ENCODE data around the gene INSYN1. TPM values are rescaled to one million over a fixed set of nuclear protein-coding genes. Genes with fewer than 3 reads are reported as not detected.

INSYN1 gene
- total and polyA plus RNA-seq, 10 of the 15 experiments (the other 5 are each of a cell fraction or from before 2014, with no cell fraction given): not detected

DNA sequence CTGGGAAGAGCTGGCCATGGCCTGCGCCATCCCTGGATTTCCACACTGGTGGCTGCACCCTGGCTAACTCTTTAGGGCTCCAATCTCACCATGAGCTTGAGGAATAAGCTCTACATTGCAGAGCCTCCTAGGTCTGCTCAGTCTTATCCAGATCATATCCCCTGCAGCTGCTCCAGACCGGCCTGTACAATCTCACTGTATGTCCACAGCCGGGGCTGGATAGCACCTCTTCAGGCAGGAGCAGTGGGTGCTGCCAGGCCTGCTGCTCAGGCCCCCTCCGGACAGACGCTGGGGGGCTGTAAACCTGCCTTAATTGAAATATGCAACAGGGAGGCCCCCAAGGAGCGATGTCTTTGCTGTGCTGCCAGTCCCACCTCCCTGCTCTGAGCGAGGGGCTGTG lies 15.6 kb downstream of the INSYN1 start:
- FAIRE-seq (no peak), DNase-seq (ENCODE audit: low read depth, low spot score) (no peak), ATAC-seq (no peak)
- H4K20me1 ChIP-seq (ENCODE audit: control insufficient read depth, insufficient read depth): no peaks in the 10 kb centered on the region
- H3K4me2 ChIP-seq (ENCODE audit: control insufficient read depth, insufficient read depth): no peak overlapping the region
- SMC1A ChIA-PET (ENCODE audit: uncharacterized antibody, unreplicated experiment): no interaction called here
- no peak overlapping the region for H3K4me3 ChIP-seq
- WGBS (ENCODE audit: insufficient coverage, insufficient replicate concordance, low lambda C conversion rate, missing lambda C conversion rate): 4% methylated on average over 7 of the region's 7 CpGs
- no TSS peak for BruUV-seq (replicated peaks)
- no peaks in the 10 kb centered on the region for H3K27me3 ChIP-seq (replicated peaks in 1 of 2; ENCODE audit: control insufficient read depth in 2 of 2, insufficient read depth in 2 of 2, low read length in 1 of 2)
- H3K36me3 ChIP-seq (ENCODE audit: control insufficient read depth in 2 of 2, insufficient read depth in 2 of 2, low read length in 1 of 2): no peaks in the 10 kb centered on the region
- in situ Hi-C loops (cut with MboI) (no loop called here), intact Hi-C loops (cut with micrococcal nuclease; ENCODE audit: unreplicated experiment) (no loop called here)
- no peak for TF ChIP-seq RELA (IDR thresholded peaks at IDR 0.05; ENCODE audit: borderline replicate concordance, partially characterized antibody)
- TF ChIP-seq, protein P1, sequence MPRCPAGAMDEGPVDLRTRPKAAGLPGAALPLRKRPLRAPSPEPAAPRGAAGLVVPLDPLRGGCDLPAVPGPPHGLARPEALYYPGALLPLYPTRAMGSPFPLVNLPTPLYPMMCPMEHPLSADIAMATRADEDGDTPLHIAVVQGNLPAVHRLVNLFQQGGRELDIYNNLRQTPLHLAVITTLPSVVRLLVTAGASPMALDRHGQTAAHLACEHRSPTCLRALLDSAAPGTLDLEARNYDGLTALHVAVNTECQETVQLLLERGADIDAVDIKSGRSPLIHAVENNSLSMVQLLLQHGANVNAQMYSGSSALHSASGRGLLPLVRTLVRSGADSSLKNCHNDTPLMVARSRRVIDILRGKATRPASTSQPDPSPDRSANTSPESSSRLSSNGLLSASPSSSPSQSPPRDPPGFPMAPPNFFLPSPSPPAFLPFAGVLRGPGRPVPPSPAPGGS (IDR thresholded peaks at IDR 0.05; ENCODE audit: borderline replicate concordance, insufficient read depth, low read depth, low read length, poor library complexity, severe bottlenecking): no peak
- TF ChIP-seq, protein P2, sequence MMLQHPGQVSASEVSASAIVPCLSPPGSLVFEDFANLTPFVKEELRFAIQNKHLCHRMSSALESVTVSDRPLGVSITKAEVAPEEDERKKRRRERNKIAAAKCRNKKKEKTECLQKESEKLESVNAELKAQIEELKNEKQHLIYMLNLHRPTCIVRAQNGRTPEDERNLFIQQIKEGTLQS (IDR thresholded peaks at IDR 0.05; ENCODE audit: borderline replicate concordance, extremely low read depth, low read depth, low read length): no peak
- no peak for TF ChIP-seq NR2F1 (conservative IDR thresholded peaks at IDR 0.05)
- TF ChIP-seq, protein P3, sequence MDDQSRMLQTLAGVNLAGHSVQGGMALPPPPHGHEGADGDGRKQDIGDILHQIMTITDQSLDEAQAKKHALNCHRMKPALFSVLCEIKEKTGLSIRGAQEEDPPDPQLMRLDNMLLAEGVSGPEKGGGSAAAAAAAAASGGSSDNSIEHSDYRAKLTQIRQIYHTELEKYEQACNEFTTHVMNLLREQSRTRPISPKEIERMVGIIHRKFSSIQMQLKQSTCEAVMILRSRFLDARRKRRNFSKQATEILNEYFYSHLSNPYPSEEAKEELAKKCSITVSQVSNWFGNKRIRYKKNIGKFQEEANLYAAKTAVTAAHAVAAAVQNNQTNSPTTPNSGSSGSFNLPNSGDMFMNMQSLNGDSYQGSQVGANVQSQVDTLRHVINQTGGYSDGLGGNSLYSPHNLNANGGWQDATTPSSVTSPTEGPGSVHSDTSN (IDR thresholded peaks at IDR 0.05; ENCODE audit: insufficient replicate concordance, low read depth, low read length): no peak
- TF ChIP-seq SP1 (IDR thresholded peaks at IDR 0.05; ENCODE audit: low read depth, low read length): no peak
- TF ChIP-seq, protein P4, sequence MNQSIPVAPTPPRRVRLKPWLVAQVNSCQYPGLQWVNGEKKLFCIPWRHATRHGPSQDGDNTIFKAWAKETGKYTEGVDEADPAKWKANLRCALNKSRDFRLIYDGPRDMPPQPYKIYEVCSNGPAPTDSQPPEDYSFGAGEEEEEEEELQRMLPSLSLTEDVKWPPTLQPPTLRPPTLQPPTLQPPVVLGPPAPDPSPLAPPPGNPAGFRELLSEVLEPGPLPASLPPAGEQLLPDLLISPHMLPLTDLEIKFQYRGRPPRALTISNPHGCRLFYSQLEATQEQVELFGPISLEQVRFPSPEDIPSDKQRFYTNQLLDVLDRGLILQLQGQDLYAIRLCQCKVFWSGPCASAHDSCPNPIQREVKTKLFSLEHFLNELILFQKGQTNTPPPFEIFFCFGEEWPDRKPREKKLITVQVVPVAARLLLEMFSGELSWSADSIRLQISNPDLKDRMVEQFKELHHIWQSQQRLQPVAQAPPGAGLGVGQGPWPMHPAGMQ (IDR thresholded peaks at IDR 0.05; ENCODE audit: borderline replicate concordance): no peak
- TF ChIP-seq WRNIP1 (IDR thresholded peaks at IDR 0.05; ENCODE audit: borderline replicate concordance, low read depth, low read length): no peak
- TF ChIP-seq RB1 (IDR thresholded peaks at IDR 0.05; ENCODE audit: borderline replicate concordance): no peak
- H2AFZ ChIP-seq (ENCODE audit: control insufficient read depth, low read depth, low read length): no peak overlapping the region
- H3K9ac ChIP-seq (ENCODE audit: control insufficient read depth, insufficient read depth, low read length): no peak overlapping the region
- CTCF ChIA-PET: no interaction called here
- POLR2A ChIA-PET: no interaction called here
- no peaks in the 10 kb centered on the region for H3K4me1 ChIP-seq (ENCODE audit: control insufficient read depth, insufficient read depth, low read length)
- H3K9me3 ChIP-seq (replicated peaks; ENCODE audit: control insufficient read depth, insufficient read depth, low read length): no peaks in the 10 kb centered on the region
- H3K27ac ChIP-seq (ENCODE audit: control insufficient read depth, insufficient read depth): no peak overlapping the region
- RAD21 ChIA-PET (ENCODE audit: unreplicated experiment): no interaction called here
- H3K79me2 ChIP-seq (ENCODE audit: control insufficient read depth, insufficient read depth, low read length): no peaks in the 10 kb centered on the region

Measured in GM12878 (cell line).